ENCODE results near the gene MEGF11.

- TF ChIP-seq CTCF (IDR thresholded peaks at IDR 0.05) (no peak), POLR2A (IDR thresholded peaks at IDR 0.05) (no peak)
Measured at GRCh38 chr15:66161575-66162118, 91.9 kb downstream of the MEGF11 start.
